ENCODE data around the gene KCNJ6.

Gene KCNJ6

DNA sequence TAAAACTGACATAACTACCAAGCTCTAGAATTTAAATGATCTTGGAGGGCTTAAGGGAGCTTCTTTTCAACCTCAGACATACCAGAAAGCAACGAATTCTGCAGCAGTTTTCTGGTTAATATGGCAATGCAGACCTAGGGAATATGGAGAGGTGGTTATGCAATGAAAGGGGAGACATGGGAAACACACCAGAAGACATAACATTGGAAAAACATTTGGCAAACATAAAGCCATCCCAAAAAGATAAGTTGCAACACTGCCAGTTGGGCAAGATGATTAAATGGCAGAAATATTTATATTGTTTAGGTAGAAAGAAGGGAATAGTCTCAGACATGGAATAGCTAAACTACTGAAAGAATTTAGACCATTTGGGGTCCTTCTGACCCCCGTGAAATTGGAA lies 104.5 kb downstream of the KCNJ6 start:
- DNase-seq, result no peak

DNA sequence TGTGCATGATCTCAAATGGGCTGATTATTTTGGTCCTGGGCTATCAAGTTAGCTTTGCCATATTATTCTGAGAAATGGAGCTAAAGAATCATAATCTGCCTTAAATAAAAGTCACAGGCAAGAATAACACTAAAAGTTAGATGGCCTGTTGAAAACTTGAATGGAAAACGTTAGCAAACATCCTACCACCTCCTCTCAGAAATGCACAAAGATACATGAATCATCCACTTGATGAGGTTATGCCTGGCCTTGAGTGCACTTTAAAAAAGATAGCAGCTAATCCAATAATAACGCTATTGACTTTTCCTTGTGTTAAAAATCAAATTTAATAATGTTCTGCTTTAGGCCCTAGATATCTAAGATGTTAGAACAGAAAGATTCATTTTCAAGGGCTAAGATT lies 108.0 kb downstream of the KCNJ6 start:
- no peak for DNase-seq

DNA sequence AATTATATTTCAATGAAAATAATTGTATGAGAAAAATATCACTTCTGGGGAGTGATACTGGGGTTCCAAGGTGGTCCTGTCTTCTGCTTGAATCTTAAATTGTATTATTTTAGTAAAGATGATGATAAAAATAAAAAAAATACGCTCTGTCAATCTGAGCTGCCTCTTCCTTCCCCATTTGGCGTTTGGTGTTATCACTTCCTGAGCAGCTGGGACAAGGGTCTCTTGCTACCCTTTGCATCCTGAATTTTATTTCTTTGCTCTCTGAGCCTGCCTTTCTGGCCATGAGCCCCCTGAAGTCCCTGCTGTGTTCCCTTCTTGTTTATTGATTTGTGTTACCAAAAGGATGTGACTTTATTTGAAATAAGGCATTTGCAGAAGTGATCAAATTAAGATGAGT lies 111.0 kb downstream of the KCNJ6 start:
- DNase-seq, result no peak

DNA sequence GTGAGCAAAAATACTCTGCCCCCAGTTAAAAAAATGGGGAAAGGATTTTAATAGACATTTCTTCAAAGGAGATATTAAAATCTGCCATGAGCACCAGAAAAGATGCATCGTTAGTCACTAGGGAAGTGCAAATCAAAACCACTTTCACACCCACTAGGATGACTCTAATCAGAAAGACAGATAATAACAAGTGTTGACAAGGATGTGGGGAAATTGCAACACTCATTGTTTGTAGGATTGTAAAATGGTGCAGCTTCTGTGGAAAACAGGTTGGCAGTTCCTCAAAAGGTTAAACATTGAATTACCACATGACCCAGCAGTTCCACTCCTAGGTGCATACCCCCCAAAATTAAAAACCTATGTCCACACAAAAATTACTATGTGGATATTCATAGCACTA lies 112.3 kb downstream of the KCNJ6 start:
- DNase-seq, result no peak

DNA sequence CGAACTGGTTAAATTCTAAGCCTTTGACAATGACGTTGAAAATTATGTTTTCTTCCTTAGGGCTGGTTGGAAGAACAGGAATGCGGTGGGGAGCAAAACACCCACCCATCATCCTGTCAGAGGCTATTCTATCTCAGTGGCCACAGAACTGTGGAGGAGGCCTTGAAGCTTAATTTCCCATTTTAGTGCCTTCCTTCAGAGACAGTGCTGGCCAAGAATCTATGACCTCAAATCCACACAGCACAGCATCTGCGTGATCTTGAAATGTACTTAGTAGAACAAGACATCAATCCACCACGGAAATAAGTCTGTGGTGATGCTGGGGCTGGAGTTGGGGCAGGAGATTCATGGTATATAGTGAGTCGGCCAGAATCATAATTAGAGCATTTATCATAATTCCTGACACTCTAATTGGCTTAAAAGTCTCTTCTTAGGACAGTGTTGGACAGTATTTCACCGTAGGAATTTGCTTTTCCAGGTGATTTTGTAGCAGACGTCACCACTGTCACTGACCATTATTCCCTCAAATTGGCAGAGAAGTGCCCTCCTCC lies 113.1 kb downstream of the KCNJ6 start:
- DNase-seq, result no peak

DNA sequence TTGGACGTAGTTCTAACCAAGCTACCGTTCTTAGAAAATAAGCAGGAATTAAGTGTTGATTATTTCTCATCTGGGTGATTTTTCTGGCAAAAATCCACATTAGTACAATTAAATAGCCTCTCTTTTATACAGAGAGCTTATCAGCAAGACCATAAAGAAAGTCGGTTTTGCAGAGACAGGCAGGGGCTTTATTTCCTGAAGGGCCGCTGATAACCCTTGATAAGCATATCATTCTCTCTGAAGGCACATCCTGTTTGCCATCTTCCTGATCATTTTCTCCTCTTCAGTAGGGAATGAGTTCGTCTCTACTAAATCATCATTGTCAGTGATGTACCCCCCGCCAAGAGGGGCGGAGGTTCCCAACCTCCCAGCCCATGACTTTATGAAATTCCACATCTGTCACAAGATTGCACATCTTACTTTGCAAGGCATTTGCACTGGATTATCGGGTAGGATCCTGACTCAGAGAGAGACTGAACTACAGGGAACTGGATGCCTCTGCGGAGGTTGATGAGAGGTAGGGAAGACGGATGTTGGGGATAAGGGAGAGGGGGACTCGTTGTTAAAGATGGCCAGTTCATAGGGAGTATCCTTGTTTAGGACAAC lies 115.7 kb downstream of the KCNJ6 start:
- no peak for DNase-seq

DNA sequence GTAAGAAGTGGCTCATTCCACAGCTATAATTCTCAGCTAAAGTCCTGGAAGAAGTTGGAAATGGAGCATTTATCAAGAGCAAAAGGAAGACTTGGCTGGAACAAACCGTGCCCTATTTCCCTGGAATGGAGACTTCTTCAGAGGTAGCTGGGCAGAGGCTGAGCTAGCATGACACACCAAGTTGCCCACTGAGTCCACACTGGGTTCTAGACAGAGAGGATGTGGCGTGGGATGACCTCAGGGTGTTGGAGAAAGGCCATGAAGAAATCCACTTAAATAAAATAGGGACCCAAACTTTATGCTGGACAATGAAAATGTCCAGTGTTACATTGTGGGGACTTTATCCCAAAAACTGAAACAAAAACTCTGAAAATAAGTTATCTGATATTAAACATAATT lies 116.2 kb downstream of the KCNJ6 start:
- no peak for DNase-seq

DNA sequence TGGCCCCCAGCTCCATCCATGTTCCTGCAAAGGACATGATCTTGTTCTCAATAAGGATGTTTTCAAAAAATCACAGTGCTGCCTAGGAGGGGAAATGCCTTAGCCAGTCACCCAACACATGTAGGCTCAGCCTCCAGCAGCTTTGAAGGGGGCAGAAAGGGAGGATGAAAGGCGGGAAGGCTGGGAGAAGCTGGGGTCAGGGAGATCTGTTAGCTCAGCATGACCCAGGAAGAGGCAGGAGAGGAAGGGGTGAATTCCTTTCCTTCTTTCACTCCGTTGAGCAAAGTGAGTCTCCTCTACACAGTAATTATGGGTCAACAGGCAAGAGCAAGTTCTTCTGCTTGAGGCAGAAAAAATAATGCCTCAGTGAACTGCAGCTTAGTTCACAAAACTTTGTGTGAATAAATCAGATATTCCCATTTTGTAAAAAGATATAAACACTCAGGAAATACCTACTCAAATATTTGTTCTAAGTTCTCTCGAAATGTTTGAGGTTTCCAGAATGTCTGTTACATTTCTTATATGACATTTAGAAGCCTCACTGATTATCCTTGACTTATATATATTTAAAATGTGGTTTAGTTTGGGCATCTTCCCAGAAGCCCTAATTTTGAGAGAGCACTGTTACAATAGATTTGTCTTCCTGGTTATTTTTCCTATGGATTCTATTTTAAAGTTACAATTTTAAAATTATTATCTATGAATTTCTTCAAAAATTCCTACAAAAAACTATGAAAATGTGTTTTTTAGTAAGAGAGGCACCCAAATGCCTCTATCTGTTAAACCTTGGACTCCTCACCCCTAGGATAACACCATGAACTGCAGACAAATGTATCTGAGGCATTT lies 116.8 kb downstream of the KCNJ6 start:
- no peak for DNase-seq

DNA sequence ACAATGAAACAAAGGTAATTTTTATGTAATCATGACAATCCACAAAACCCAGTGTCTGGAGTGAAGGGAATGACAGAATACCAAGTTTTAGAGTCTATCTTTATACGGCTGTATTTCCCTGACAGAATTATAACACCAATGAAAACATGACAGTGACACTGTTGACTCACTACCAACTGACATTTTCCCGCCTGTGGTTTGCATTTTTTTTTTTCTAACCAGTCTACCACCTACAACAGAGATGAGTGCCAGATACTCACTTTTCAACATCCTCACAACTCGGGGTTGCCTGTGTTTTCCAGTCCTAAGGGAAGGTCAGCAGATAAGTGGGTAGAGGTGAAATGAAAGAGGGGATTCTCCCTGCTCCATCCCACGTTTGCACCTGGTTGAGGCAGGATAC lies 118.9 kb downstream of the KCNJ6 start:
- no peak for DNase-seq

DNA sequence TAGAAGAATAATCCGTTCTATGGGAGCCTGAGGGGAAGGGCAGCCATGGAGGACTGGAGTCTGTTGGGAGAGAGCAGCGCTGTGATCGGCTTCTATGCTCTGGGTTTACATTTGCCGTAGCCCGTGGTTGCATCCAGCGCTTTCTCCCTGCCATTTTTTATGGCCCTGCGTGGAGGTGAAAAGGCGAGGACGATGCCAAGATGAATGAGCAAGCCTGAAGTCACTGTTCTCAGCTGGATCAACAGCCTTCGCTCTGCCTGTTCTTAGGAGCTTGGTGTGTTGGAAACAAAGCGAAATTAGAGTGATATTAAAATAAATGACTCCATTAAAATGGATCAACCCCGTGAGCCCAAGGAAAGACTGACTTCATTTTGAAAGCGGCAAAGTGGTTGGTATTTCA lies 120.2 kb downstream of the KCNJ6 start:
- DNase-seq, result no peak

DNA sequence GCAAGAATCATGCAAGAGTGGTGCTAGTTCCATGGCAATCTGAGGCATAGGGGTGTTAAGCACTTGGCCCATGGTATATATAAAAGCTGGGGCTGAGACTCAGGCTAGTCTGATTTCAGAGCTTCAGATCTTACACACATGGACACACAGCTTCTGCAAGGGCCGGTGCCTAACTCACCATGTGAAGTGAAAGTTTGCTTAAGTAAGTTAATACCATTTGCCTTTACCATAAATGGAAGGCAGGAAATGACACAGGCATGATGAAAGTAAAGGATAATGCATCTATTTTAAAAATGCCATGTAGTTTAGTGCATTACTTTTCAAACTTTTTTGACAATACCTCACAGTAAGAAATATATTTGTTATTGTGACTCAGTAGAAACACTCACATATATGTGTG lies 122.6 kb downstream of the KCNJ6 start:
- no peak for DNase-seq

DNA sequence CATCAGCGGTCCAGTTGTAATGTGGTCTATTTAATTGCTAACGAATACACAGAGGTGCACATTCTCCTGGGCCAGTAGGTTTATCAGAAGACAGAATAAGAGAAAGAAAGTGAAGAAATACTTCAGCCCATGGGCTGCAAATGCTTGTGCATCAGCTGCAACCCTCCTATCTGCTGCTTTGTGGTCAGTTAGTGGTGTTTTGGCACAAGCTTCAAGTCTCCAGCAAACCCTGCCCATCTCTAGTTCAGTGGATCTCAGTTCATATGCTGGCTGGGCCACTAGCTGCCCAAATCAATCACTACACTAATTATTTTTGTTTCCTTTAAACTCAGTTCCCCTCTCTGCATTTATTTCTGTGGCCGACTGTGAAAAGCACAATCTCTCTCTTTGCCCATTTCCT lies 124.2 kb downstream of the KCNJ6 start:
- DNase-seq, result no peak

DNA sequence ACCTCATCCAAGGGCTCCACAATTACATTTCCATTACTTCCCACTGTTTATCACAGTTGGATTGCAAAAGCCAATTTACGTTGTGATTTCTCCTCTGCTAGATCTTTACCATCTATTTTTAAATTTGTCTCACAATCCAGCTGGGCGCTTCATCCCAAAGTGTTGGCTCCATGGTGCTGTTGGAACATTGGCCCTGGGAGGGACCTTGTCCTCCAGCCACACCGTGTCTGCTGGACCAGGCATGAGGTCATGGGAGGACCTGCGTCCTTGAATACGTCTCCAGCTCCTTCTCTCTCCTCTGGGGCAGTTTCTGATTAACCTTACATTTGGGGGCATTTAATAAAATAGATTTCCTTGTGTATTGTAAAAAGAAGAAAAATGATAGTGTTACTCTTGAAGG lies 125.4 kb downstream of the KCNJ6 start:
- no peak for DNase-seq

DNA sequence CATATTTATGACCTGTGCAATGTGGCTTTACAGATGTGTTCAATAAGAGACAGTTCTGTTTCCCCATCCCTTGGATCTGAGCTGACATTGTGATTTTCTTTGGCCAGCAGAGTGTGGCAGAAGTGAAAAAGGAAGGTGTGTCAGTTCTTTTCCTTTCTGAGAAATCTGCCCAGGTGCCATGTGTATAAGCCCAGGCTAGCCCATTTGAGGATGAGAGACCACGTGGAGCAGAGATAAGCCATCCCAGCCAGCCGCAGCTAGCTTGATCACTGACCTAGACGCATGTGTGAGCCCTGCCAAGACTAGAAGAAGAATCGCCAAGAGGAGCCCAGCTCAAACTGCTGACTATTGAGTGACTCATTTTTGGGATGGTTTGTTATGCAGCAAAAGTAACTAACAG lies 127.8 kb downstream of the KCNJ6 start:
- DNase-seq, result no peak

DNA sequence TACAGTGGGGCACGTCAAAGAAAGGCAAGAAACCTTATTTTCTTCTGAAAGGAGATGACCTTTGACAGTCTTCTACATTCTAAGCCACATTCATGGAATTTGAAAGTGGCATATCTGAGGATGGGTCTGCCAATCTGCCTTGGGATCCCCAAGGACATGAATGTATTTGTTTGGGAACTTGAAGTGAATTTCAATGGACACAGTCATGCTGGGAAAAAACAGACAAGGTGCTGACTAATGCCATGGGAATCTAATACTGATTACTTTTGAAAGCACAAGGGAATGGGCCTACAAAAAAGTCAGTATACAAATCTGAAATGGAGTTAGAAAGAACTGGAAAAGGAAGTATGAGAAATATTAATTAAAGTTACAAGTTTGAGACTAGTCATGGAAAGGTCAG lies 128.8 kb downstream of the KCNJ6 start:
- DNase-seq, result no peak

DNA sequence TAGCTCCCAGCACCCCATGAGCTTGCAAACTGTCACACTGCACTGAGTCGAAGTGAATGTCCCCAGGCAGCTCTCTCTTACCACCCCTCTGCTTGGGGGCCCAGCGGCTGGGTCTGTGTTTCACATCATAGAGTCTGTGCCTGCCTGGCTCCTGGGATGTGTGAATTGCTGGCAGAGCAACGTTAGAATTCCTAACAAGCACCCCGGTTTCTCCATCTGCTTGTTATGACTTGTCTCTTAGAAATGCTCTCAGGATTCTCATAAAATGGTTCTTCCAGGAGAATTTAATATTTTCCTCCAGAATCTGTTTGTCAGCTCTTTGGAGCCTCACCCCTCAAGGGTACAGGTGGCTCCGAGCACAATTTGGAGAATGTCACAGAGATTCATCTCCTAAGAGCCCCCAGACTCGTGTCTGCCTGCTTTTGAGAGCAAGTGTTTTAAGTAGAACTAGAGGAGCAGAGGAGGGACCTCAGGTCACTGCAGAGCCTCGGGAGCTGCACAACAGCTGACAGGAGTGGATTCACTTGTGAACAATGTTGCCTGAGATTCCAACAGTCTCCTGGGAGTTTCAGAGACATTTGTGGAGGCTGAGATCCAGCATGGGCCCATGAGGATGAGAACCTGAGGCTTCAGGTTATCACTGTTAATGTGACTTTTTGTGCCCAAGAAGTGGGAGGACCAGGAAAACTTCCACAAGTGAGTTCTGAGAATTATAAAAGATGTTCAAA lies 131.5 kb downstream of the KCNJ6 start:
- DNase-seq, result no peak

DNA sequence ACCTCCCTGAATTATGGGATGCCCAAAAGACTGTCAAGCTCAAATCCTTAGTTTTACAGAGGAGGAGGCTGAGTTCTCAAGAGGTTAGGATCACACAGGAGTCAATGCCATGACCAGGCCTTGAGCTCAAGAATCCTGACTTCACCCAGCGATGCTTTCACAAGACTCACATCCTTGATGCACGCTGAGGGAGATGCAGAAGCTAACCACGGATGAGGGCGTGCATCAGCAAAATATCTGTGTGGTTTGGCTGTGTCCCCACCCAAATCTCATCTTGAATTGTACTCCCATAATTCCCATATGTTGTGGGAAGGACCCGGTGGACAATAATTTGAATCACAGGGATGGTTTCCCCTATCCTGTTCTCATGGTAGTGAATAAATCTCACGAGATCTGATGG lies 133.2 kb downstream of the KCNJ6 start:
- DNase-seq, result no peak

DNA sequence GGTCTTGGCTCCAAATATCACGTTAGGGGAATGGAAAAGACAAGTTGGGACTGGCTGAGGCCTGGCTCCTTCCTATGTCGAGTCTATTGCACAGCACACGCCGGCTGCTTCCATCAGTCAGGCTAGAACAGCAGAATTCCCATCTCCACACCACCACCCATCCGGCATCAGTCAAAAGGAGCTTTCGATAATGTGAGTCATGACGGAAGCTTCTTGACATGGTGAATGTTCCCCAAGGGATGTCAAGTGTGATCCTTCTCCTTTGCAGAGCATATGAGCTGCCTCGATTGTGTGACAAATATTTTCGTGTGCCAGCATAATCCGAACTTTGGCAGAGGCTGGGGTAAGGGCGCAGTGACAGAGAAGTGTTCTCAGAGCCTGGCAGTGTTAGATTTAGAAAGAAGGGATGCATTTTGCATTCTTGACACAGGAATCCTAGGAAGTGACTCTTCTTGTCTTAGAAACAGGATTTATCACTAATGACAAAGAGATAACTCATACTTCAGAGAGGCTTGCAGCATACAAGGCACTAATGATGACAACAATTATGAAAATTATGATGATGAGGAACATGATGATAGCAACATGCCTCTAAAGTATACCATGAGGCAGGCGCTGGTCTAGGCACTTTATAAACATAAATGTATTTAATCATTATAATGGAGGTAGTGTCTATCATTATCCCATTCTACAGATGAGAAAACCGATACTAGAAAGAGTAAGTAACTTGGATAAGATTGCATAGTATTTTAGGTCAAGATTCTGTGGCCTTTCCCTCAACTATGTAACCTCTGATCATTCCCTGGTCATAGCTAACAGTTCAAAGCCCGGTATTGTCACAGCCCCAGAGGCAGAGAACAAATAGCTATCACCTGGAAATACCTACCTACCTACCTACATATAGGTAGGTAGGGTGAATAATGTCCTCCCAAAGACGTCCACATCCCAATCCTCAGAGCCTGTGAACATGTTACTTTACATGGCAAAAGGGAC lies 135.0 kb downstream of the KCNJ6 start:
- no peak for DNase-seq

DNA sequence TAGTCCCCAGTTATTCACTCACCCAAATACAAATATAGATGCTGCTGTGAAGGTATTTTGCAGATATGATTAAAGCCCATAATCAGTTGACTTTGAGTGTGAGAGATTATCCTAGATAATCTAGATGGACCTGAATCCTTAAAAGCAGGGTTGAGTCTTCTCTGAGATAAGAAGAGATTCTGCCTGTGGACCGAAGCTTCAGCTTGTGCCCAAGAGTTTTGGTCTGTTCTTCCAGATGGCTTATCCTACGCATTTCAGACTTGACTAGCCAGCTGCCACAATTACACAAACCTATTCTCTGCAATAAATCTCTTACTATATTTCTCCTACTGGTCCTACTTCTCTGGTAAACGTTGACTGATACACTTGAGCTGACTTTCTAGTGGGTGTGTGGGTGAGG lies 145.1 kb downstream of the KCNJ6 start:
- DNase-seq, result no peak

DNA sequence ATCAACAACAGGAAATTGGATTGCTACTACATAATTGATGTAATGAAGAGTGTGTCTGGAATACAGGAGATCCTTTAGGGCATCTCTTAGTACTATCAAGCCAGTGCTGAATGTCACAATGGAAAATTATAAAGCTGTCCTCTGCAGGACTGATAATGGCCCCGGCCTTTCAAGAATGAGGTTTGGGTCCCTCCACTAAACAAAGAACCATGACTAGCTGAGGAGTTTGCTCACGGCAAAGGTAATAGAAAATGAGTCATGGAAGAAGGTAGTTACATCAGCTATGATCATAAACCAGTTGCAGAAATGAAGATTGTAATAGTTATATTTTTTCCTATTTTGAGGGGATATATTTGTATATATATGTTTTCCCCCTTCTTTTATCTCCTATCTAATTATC lies 145.8 kb downstream of the KCNJ6 start:
- DNase-seq, result no peak

DNA sequence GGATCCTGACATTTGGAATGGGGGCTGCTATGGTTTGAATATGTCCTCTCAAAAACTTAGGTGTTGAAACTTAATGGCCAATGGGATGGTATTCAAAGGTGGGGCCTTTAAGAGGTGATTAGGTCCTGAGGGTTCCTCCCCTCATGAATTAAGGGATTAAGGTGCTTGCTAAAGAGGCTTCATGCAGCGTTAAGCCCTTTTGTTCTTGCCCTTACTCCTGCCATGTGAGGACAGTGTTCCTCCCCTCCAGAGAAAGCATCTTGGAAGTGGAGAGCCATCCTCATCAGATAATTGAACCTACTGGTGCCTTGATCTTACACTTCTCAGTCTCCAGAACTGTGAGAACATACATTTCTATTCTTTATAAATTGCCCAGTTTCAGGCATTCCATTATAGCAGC lies 146.6 kb downstream of the KCNJ6 start:
- no peak for DNase-seq

DNA sequence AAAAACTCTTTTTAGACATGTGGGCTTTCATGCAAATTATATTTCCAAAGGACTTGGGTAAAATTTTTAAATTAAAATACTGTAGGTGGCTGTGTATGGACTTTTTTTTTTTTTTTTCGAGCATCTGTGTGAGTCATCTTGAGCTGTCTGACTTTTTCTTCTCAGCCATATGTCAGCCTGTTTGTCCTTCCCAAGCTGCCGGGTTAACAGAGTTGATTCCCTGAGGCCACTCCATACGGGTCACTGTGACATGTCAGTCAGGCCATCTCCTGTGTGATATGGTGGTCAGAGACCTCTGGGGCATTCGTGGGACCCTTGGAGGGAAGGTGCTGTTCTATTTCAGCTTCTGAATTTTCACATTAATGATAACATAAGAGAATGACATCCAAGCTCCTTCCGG lies 148.3 kb downstream of the KCNJ6 start:
- no peak for DNase-seq

DNA sequence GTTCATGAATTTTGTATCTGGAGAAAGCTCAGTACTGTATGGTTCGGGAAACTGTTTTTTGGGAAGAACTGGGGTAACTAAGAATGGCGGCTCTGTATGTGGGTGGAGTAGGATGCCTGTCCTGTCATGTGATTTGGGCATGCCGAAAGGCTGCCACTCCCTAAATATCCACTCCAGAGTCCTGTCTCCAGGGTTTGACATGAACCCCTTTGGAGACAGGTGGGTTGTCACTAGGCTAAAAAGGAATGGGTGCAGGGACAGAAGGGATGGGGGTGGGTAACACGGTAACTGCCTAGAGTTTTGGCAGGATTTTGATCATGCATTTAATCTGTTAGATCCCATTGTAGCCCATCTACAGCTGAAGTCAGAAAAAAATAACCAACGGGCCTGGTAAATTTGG lies 150.1 kb downstream of the KCNJ6 start:
- DNase-seq, result no peak
